ENCODE measurements around the gene RAB3C.
"Not testable (repeated sequence)": the region's sequence is repeated elsewhere in the genome, so short reads cannot be mapped to it uniquely, and the experiment has no call there.

RAB3C gene

GRCh38 chr5:58599217-58599616 lies 16.3 kb downstream of the RAB3C start:
- TF ChIP-seq, protein P1, sequence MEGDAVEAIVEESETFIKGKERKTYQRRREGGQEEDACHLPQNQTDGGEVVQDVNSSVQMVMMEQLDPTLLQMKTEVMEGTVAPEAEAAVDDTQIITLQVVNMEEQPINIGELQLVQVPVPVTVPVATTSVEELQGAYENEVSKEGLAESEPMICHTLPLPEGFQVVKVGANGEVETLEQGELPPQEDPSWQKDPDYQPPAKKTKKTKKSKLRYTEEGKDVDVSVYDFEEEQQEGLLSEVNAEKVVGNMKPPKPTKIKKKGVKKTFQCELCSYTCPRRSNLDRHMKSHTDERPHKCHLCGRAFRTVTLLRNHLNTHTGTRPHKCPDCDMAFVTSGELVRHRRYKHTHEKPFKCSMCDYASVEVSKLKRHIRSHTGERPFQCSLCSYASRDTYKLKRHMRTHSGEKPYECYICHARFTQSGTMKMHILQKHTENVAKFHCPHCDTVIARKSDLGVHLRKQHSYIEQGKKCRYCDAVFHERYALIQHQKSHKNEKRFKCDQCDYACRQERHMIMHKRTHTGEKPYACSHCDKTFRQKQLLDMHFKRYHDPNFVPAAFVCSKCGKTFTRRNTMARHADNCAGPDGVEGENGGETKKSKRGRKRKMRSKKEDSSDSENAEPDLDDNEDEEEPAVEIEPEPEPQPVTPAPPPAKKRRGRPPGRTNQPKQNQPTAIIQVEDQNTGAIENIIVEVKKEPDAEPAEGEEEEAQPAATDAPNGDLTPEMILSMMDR (IDR thresholded peaks at IDR 0.05): no peak

DNA sequence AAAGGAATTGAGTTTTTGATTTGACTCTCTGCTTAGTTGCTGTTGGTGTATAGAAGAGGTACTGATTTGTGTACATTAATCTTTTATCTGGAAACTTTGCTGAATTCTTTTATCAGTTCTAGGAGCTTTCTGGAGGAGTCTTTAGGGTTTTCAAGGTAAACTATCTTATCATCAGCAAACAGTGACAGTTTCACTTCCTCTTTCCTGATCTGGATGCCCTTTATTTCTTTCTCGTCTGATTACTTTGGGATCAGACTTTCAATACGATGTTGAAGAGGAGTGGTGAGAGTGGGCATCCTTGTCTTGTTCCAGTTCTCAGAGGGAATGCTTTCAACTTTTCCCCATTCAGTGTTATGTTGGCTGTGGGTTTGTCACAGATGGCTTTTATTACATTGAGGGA lies 17.7 kb downstream of the RAB3C start:
- H3K4me1 ChIP-seq (ENCODE audit: control insufficient read depth in 1 of 2, insufficient read depth in 1 of 2, low read depth in 1 of 2, low read length in 1 of 2); H3K27me3 ChIP-seq; H3K36me3 ChIP-seq; H3K9me3 ChIP-seq; H3K27ac ChIP-seq; H3K4me3 ChIP-seq (ENCODE audit: low read depth in 1 of 2, low read length in 1 of 2): not testable (repeated sequence)

More at GRCh38 chr5:58599217-58599616, 16.3 kb downstream of the RAB3C start:
- Histone ChIP-seq H3K27me3 (no peaks in the 10 kb centered on the region), H3K4me3 (ENCODE audit: low read depth in 1 of 2, low read length in 1 of 2) (no peak overlapping the region), H3K9me3 (no peaks in the 10 kb centered on the region), H3K27ac (no peak overlapping the region), H3K36me3 (no peaks in the 10 kb centered on the region), H3K4me1 (ENCODE audit: control insufficient read depth in 1 of 2, insufficient read depth in 1 of 2, low read depth in 1 of 2, low read length in 1 of 2) (no peaks in the 10 kb centered on the region)

DNA sequence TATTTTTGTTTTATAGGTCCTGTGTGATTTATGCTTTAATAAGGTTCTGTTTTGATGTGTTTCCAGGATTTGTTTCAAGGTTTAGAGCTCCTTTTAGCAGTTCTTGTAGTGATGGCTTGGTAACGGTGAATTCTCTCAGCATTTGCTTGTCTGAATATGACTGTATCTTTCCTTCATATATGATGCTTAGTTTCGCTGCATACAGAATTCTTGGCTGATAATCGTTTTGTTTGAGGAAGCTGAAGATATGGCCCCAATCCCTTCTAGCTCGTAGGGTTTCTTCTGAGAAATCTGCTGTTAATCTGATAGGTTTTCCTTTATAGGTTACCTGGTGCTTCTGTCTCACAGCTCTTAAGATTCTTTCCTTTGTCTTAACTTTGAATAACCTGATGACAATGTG lies 20.0 kb downstream of the RAB3C start:
- not testable (repeated sequence) for H3K9me3 ChIP-seq; H3K4me1 ChIP-seq (ENCODE audit: control insufficient read depth in 1 of 2, insufficient read depth in 1 of 2, low read depth in 1 of 2, low read length in 1 of 2); H3K36me3 ChIP-seq; H3K27me3 ChIP-seq; H3K27ac ChIP-seq; H3K4me3 ChIP-seq (ENCODE audit: low read depth in 1 of 2, low read length in 1 of 2)

DNA sequence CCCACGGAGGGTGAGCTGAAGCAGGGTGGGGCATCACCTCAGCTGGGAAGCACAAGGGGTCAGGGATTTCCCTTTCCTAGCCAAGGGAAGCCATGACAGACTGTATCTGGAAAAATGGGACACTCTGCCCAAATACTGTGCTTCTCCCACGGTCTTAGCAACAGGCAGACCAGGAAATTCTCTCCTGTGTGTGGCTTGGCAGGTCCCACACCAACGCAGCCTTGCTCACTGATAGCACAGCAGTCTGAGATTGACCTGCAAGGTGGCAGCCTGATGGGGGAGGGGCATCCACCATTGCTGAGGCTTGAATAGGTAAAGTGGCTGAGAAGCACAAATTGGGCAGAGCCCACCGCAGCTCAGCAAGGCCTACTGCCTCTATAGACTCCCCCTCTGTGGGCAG lies 23.2 kb downstream of the RAB3C start:
- no peaks in the 10 kb centered on the region for H3K27me3 ChIP-seq
- H3K36me3 ChIP-seq: no peaks in the 10 kb centered on the region
- H3K4me3 ChIP-seq (ENCODE audit: low read depth in 1 of 2, low read length in 1 of 2): no peak overlapping the region
- no peaks in the 10 kb centered on the region for H3K9me3 ChIP-seq
- H3K4me1 ChIP-seq (ENCODE audit: control insufficient read depth in 1 of 2, insufficient read depth in 1 of 2, low read depth in 1 of 2, low read length in 1 of 2): no peaks in the 10 kb centered on the region
- TF ChIP-seq, protein P1 (IDR thresholded peaks at IDR 0.05): no peak
- no peak overlapping the region for H3K27ac ChIP-seq

DNA sequence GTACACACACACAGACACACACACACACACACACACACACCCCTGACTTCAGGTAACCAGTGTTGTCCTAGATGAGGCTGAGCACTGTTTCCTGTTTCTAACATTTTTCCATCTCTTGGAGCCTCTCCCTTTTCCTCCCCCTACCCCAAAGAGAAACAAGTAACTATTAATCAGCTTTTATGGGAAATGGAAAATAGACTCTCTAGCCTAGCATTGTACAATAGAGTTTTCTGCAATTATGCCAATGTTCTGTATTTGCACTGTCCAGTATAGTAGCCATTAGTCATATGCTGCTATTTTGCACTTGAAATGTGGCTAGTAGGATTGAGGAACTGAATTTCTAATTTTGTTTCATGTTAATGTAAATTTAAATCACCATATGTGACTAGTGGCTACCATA lies 33.1 kb downstream of the RAB3C start:
- TF ChIP-seq, protein P1 (IDR thresholded peaks at IDR 0.05): no peak
- Histone ChIP-seq H3K4me3 (ENCODE audit: low read depth in 1 of 2, low read length in 1 of 2) (no peak overlapping the region), H3K27me3 (no peaks in the 10 kb centered on the region), H3K4me1 (ENCODE audit: control insufficient read depth in 1 of 2, insufficient read depth in 1 of 2, low read depth in 1 of 2, low read length in 1 of 2) (no peaks in the 10 kb centered on the region), H3K27ac (no peak overlapping the region), H3K9me3 (no peaks in the 10 kb centered on the region), H3K36me3 (no peaks in the 10 kb centered on the region)

GRCh38 chr5:58617241-58617640 lies 34.4 kb downstream of the RAB3C start:
- H3K9me3 ChIP-seq: no peaks in the 10 kb centered on the region
- no peaks in the 10 kb centered on the region for H3K36me3 ChIP-seq
- no peak overlapping the region for H3K4me3 ChIP-seq (ENCODE audit: low read depth in 1 of 2, low read length in 1 of 2)
- H3K4me1 ChIP-seq (ENCODE audit: control insufficient read depth in 1 of 2, insufficient read depth in 1 of 2, low read depth in 1 of 2, low read length in 1 of 2): no peaks in the 10 kb centered on the region
- H3K27ac ChIP-seq: no peak overlapping the region
- H3K27me3 ChIP-seq: no peaks in the 10 kb centered on the region
- TF ChIP-seq, protein P1 (IDR thresholded peaks at IDR 0.05): no peak

DNA sequence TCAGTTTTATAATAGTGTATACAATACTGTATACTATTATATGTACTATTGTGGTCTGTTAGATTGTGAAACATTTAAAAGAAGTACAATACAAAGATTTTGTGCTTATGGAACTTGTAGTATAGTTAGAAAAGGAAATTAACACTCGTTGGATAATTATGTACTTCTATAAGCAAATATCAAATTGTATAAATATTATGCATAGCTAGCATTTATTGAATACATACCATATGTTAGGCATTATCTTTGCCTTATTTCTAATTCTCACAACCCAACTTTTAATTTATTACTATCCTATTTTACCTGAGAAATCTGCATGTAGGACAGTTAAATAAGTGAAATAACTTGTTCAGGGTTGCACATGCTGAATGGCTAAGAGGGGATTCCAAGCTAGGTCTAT lies 37.5 kb downstream of the RAB3C start:
- Histone ChIP-seq H3K36me3 (no peaks in the 10 kb centered on the region), H3K4me1 (ENCODE audit: control insufficient read depth in 1 of 2, insufficient read depth in 1 of 2, low read depth in 1 of 2, low read length in 1 of 2) (no peaks in the 10 kb centered on the region), H3K4me3 (ENCODE audit: low read depth in 1 of 2, low read length in 1 of 2) (no peak overlapping the region), H3K27me3 (no peaks in the 10 kb centered on the region), H3K27ac (no peak overlapping the region), H3K9me3 (no peaks in the 10 kb centered on the region)
- TF ChIP-seq, protein P1 (IDR thresholded peaks at IDR 0.05): no peak
